NCI-H526 treated with DMSO at 0.1 percent for 48 hours (cell line): ENCODE measurements around the gene MMP24.
A peak's percentile ranks its signal among the peaks of the same experiment; 100 is the strongest.

Source experiments
- DNase-seq: peaks from one replicate; lab custom pipeline; 2025; lab: John Stamatoyannopoulos, UW

The MMP24 gene

DNA sequence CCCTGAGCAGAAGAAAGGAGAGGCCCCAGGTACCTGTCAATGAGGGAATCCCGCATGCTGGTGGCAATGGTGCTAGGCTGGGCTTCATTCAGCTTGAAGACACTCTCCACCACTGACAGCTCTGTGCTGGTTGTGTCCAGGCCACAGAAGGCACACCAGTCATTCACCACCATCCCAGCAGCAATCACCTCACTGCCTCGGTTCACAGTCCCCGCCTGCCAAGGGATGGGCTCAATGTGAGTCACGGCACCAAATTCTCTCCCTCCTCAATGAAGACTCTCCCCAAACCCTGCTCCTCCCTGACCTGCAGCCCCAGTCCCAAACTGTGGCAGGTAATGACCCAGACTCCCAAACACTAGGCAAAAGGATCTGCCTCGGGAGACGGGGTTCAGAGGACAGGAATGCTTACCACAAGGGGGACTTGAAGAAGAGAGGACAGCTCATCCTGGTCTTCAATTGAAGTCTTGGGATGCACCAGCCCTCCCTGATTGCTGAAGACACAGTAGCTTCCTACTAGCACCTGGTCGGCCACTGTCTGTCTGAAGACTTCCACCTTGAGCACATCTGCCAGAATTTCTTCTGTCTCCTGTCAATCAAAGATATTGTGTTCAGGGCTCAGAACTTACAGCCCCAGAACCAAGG is 53.2 kb downstream of the MMP24 start:
- DNase-seq = no peak

DNA sequence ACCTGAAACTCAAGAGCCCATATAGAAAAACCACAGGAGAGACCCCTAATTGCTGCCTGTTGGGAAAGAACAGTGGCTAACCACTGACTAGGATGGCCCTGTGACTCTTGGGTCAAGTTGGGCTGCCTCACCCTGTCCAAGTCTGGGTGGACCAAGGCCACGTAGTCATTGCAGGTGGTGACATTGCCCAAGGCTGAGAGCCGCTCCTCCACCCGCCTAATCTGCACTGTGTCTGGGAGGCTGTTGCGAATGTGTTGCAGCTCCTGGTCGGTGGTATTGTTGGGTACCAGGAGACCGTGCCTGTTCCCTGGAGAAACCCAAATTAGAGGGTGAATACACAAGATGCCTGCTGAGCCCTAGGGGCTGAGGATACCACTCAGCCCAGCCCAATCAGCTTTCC is 54.0 kb downstream of the MMP24 start:
- no peak for DNase-seq

DNA sequence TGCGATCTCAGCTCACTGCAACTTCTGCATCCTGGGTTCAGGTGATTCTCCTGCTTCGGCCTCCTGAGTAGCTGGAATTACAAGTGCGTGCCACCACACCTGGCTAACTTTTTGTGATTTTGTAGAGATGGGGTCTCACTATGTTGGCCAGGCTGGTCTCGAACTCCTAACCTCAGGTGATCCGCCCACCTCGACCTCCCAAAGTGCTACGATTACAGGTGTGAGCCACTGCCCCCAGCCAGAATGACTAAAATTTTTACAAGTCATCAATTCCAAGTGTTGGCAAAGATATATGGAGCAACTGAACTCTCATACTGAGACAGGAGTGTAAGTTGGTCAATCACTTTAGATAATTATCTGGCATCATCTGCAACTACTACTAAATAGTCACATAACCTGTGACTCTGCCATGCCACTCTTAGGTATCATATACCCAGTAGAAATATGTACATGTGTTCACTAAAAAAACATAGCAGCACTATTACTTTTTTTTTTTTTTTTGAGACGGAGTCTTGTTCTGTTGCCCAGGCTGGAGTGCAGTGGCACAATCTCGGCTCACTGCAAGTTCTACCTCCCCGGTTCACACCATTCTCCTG is 55.1 kb downstream of the MMP24 start:
- no peak for DNase-seq

DNA sequence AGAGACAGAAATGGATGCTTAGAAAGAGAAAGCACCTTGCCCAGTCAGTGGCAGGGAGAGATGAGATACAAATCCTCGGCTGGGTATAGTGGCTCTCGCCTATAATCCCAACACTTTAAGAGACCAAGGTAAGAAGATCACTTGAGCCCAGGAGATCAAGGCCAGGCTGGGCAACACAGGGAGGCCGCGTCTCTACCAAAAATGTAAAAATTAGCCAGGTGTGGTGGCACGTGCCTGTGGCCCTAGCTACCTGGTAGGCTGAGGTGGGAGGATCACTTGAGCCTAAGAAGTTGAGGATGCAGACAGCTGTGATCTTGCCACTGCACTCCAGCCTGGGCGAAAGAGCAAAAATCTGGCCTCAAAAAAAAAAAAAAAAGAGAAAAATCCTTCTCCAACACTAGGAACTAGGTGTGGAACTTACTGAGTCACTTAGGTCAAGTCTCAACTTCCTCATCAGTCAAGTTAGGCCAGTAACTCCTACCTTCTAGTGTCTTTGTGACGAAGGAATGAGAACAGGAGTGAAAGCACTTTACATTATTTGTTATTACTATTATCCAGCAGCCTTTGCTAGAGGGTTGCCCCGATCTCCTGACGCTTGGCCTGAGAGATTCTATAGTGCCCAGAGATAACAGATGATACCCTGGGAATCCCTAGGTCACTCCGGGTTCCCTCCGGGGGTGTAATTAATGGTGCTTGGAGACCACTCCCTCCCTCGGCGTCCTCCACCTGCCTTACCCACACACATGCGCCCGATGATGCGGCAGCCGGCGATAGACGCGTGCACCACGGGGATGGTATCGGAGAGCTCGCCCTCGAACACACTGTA is 57.2 kb downstream of the MMP24 start:
- no peak for DNase-seq

GRCh38 chr20:35284267-35284991 is 57.9 kb downstream of the MMP24 start, which contains the start of gene EIF6:
EIF6 (minus strand) TSS chr20:35284772; CDS start chr20:35284487, 285 bp downstream.
- peak; percentile 88 for DNase-seq

GRCh38 chr20:35284992-35285805 is 58.7 kb downstream of the MMP24 start:
- DNase-seq = no peak

- DNase-seq = no peak
Measured at GRCh38 chr20:35285806-35286076, 59.3 kb downstream of the MMP24 start.

- no peak for DNase-seq
Measured at GRCh38 chr20:35286077-35286898, 59.8 kb downstream of the MMP24 start.

- no peak for DNase-seq
Measured at GRCh38 chr20:35286899-35287508, 60.5 kb downstream of the MMP24 start.

- DNase-seq = no peak
Measured at GRCh38 chr20:35287509-35288324, 61.2 kb downstream of the MMP24 start.

- no peak for DNase-seq
Measured at GRCh38 chr20:35288325-35289060, 62.0 kb downstream of the MMP24 start.

DNA sequence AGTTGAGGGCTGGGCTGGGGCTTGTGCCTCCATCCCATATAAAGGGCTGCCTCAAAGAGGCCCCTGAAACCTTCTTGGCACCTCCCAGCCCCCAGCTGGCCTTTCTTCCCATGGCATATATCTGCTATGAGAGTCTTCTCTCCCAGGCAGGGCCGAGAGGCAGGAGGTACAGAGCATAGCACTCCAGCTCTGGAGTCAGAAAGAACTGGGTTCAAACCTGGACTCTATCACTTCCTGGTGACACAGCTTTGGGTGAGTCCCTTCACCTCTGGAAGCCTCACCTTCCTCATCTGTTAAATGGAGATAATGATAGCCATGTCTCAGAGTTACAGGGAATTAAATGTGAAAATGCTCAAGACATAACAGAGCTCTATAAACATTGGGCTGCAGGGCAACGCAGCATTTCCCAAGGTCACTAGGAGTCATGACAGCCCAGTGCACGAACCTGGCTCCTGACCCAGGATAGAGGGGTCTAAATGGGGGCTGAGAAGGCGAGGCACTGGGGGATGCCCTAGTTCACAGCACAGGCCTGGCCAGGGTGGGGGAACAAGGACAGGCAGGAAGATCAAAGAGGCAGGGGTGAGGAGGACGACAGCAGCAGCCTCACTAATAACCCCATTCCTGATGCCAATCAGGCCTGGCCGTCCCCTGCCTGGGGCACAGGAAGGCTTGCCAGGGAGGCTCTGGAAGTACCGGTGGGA is 63.8 kb downstream of the MMP24 start:
- DNase-seq = no peak

GRCh38 chr20:35290887-35291417 is 64.5 kb downstream of the MMP24 start:
- DNase-seq = no peak

DNA sequence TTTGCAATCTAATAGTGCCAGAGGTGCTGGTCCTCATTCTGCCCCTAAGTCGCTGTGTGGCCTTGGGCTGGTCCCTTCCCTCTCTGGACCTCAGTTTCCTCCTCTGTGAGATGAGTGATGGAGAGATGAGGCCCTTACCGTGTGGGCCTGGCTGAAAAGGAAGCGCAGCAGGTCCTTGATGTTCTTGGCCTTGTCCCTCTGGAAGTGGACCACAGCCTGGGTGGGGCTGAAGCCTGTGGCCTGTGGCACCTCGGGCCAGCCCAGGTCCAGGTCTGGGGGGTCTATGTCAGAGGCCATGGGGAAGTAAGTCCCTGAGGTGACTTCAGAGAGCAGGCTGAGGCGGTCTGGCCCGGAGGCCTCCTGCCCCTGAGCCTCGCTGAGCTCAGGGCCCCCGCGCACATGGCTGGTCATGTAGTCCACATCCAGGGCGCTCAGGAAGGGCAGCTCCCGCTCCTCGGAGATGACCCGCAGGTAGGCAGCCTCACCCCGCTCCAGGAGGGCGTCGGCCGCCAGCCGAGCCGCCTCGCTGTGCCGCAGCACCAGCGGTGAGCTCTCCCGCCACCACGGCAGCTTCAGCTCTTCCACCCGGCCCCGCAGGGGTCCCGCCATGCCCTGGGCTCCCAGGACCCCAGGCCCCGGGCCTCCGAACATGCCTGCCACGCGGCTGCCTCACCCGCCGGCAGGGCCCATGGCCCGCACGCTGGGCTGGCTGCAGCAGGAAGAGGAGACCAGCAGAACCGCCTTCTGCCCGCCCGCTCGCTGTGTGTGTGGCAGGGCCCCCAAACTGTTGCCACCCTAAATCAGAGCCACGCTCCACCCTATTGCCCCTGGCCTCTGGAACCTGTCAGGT is 65.4 kb downstream of the MMP24 start, which contains the start of gene FAM83C:
TSS of gene FAM83C (minus strand) at position 772 of the 850 bp plus-strand sequence. CDS start at position 651, 121 bp downstream.
- no peak for DNase-seq

GRCh38 chr20:35292504-35293285 is 66.2 kb downstream of the MMP24 start:
- no peak for DNase-seq
